ENCODE results near the gene MYO6.
"Not testable (repeated sequence)": the region's sequence is repeated elsewhere in the genome, so short reads cannot be mapped to it uniquely, and the experiment has no call there.

Gene MYO6

DNA sequence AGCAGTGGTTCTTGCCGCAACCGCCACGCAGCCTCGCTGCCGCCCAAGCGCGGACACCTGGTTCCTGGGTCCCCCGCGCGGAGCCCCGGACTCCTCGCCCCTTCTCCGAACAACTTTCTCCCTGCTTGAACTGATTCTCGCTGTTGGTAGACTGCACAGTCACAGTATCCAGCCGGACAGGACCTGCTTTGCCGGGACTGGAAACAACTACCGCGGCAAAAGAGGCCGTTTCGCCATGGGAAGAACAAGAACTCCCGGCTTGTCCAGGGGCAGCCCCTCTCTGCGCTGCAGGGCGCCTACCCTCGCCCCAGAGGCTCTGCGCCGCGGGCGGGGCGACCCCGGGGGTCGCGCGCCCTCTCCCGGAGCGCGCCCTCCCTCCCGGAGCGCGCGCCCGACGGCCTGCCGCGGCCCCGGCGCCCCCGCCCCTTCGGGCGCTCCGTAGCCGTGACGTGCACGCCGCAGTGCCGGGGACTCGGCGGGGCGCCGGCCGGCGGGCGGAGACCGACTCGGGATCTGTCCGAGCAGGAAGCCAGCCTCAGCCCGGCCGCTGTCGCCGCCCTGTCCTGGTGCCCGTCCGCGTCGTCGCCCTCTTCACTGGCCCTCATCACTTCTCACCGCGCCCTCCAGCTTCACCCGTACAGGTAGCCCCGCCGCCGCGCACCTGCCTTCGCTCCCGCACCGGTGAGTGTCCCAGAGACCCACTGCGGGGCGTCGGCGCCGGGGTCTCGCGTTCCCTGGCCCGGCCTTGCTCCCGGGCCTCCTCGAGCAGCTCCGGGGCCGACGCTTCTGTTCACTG lies at the start of gene MYO6:
Gene MYO6 (plus strand): TSS at position 497 of the 796 bp plus-strand sequence. CDS start 68,309 bp downstream, outside the sequence.
- peak in 1 of 2 donors; percentile 24 for DNase-seq (ENCODE audit: extremely low read depth in 1 of 2, low read depth in 1 of 2)

DNA sequence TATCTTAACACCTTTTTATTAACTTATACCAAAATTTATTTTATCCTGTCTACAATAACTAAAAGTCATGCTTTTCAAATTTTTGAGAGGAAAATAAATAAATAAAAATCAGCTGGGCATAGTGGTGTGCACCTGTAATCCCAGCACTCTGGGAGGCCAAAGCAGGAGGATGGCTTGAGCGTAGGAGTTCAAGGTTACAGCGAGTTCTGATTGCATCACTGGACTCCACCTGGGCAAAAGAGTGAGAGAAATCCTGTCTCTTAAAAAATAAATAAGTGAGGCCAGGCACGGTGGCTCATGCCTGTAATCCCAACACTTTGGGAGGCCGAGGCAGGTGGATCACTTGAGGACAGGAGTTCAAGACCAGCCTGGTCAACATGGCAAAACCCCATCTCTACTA lies 40.7 kb upstream of the MYO6 start:
- DNase-seq (ENCODE audit: extremely low read depth in 1 of 2, low read depth in 1 of 2), result not testable (repeated sequence)

DNA sequence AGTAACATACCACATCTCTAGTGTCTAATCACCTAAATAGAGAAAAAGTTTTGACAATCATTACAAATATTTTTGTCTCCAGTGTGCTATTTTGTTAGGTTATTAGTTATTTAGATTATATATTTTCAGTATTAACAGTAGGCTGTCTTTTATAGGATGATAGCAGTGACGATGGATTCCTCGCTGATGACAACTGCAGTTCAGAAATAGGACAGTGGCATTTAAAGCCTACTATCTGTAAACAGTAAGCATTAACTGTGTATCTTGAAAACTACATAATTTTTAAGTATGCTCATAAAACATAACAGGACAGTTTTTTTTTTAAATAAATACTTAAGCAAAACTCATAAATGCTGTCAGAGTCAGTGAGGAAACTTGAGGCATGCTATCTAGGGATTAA lies 37.9 kb upstream of the MYO6 start:
- no peak for DNase-seq (ENCODE audit: extremely low read depth in 1 of 2, low read depth in 1 of 2)

DNA sequence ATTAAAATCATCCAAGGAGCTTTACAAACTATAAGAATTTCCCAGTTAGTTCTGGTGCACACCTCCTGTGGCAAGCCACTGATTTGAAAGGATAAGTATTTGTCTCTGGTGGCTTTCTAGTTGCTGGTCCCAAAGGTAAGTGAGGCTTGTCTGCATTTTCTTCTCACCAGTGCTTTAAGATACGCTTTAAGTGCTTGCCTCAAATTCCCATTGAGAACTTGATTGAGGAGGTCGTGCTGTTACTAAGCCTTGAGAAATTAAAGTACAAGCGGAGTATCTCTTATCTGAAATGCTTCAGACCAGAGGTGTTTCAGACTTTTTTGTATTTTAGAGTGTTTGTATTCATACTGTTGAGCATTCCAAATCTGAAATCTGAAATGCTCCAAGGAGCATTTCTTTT lies 29.9 kb upstream of the MYO6 start:
- no peak for DNase-seq (ENCODE audit: extremely low read depth in 1 of 2, low read depth in 1 of 2)

DNA sequence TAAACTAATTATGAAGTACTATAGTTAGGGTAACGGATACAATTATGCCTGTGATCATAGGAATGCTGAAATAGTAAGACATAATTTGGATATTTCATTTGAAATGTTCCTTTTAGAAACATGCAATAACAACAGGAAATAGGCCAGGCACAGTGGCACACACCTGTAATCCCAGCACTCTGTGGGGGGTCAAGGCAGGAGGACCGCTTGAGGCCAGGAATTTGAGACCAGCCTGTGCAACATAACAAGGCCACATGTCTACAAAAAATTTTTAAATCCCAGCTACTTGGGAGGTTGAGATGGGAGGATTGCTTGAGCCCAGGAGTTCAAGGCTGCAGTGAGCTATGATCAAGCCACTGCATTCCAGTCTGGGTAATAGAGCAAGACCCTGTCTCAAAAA lies 25.7 kb upstream of the MYO6 start:
- DNase-seq (ENCODE audit: extremely low read depth in 1 of 2, low read depth in 1 of 2), result no peak

DNA sequence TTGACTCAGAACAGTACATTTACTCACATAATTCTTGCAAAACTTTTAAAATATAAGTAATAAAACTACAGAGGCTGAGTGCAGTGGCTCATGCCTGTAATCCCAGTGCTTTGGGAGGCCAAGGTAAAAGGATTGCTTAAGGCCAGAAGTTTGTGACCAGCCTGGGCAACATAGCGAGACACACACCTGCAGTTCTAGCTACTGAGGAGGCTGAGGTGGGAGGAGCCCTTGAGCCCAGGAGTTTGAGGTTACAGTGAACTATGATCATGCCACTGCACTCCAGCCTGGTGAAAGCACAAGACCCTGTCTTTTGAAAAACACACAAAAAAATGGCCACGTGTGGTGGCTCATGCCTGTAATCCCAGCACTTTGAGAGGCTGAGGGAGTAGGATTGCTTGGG lies 21.8 kb upstream of the MYO6 start:
- DNase-seq (ENCODE audit: extremely low read depth in 1 of 2, low read depth in 1 of 2), result no peak

DNA sequence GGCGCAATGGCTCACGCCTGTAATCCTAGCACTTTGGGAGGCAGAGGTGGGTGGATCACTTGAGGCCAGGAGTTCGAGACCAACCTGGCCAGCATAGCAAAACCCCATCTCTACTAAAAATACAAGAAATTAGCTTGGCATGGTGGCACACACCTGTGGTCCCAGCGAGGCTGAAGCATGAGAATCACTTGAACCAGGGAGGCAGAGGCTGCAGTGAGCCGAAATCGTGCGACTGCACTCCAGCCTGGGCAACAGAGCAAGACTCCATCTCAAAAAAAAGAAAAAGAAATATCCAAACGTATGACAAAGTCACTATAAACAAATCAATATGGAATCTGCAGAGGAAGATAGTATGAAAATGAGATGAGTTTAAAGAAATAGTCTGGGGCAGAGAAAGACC lies 18.0 kb upstream of the MYO6 start:
- DNase-seq (ENCODE audit: extremely low read depth in 1 of 2, low read depth in 1 of 2), result not testable (repeated sequence)

DNA sequence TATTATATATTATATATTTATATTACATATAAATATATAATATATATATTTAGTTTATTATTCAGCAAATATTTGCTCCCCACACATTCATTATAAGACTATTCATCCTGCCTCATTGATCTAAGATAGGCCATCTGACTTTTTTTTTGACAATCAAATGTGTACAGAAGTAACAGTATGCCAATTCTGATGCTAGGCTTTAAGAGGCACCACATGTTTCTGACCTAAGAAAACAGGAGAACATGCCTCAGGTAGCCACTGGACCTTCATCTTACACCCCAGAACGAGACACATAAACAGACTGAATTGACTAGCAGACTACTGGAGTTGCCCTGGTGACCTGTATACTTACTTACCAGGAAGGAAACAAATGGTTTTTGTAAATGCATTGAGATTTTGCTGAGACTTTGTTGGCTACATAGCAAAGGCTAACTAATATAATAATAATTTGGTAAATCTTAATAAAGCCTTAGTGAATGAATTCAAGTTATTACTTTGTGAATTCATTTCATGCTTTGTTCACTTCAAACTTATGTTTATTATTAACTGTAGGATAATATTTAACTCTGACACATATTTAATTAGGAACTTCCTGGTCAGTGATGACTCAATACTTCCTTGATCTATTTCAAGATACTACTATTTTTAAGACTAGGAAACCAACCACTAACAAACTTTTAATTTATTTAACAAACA lies 13.4 kb upstream of the MYO6 start:
- DNase-seq (ENCODE audit: extremely low read depth in 1 of 2, low read depth in 1 of 2), result no peak

DNA sequence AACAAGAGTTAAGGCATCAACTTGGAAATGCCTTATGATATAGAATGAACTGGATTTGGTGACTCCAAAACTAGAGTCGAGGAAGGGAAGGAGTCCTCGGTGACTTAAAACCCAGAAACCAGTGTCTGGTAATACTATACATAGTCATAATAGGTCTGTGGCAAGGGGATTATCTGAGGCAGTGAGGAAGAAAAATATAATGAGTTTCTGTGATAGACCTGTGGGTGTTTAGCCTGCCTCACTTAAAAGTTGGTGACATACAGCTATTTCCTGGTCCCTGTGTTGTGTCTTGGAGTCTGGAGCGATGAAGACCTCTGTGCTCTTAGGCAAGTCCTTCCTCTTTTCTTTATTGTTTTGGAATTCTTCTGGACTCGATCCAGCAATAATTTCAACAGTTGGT lies 5.1 kb upstream of the MYO6 start:
- no peak for DNase-seq (ENCODE audit: extremely low read depth in 1 of 2, low read depth in 1 of 2)

DNA sequence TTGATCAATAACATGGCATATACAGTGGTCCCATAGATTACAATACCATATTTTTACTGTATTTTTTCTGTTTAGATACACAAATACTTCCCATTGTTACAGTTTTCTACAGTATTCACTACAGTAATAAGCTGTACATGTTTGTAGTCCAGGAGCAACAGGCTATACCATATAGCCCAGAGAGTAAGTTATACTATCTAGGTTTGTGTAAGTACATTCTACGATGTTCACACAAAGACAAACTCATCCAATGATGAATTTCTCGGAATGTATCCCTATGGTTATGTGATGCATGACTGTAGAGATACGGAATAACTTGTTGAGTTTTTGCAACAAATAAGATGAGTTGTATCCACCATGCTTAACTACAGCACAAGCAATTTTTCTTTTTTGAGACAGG lies 3.6 kb upstream of the MYO6 start:
- no peak for DNase-seq (ENCODE audit: extremely low read depth in 1 of 2, low read depth in 1 of 2)

DNA sequence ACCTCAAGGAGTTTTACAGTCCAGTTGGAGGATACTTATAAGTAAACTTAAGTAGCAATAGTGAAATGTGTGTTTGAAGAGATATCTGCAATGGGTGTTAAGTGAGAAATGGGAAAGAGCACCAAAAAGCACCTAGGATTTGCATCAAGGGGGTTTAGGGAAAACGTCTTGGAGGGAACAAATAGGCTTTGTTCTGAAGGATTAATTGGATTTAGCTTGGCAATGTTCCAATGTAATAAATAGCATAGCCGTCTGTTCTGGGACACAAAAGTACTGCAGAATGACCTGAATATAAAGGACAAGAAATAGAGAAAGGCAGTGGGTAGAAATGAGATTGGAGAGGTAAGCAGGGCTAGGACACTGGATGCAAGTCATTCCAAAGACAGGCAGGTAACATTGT lies 2.8 kb upstream of the MYO6 start:
- no peak for DNase-seq (ENCODE audit: extremely low read depth in 1 of 2, low read depth in 1 of 2)

DNA sequence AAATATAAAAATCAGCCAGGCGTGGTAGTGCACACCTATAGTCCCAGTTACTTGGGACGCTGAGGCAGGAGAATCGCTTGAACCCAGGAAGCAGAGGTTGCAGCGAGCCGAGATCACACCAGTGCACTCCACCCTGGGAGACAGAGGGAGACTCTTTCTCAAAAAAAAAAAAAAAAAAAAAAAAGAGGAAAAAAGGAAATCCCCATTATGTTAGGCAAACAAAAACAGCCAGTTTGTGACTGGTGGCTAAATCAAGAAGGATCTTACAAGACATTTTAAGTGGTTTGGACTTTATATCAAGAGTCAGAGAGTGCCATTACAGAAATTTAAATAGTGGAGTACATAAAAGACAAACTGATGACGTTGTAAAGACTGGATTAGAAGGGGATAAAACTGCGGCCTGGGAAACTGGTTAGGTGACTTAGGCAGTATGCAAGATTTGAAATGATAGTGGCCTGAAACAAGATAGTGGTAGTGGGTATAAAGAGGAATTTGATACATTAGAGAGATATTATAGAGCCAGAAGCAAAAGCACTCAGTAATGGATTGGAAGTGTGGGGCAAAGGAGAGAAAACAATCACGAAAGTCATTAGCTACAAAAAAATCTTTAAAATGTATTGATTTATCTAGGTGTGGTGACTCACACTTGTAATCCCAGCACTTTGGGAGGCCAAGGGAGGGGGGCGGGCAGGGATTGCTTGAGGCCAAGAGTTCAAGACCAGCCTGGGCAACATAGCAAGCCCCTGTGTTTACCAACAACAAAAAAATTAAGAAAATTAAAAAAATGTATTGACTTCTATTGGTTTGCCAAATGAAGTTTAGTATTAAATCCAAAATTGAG lies 1.7 kb upstream of the MYO6 start:
- no peak for DNase-seq (ENCODE audit: extremely low read depth in 1 of 2, low read depth in 1 of 2)

DNA sequence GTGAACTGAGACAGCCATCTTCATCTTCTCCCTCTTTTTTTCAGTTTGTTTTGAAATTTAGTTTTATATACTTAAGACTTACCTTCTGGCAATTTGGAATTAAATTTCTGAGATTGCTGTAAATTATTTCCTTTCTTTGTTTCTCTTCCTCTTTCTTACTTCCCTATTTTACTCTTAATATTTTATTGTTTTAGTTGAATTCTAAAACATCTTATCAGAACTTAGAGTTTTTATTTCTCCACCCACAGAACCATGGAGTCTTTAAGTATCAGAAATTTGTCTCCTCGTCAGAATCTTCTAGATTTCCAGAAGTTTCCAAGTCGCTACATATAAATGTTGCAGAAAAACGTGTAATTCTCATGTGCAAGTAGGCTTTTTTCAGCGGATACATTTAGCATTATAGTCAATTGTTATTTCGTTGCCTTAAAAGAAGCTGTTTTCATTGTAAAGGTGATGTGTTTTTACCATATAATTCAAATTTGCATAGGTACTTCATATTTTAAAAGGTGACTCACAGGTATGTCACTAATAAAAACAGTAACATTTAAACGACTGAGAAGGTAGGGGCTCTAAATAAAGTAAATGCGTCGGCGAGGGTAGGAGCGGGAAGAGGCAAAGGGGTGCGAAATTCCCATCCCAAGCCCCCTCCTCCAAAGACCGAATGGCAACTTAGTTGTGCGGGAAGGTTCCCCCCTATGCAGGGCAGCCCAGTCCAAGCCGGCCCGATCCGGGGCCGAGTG lies 866 bp upstream of the MYO6 start:
- DNase-seq (ENCODE audit: extremely low read depth in 1 of 2, low read depth in 1 of 2), result no peak

DNA sequence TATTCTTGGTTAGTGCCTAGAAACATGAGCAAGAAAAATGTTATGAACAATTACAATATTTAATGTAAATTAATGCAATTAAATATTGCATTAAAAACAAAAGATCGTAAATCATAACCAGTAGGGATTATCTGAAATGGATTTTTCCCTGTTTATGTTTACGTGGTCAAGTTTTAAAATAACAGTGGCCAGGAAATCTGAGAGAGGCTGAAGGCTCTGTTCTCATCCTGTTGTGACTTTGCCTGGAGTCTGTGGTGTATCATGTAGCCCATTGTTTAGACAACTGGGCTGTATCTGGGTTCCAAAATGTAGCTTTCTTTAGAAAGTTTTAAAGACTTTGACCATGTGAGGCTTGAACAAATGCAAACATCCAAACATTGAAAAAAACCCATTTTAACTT lies 2.4 kb downstream of the MYO6 start:
- no peak for DNase-seq (ENCODE audit: extremely low read depth in 1 of 2, low read depth in 1 of 2)

DNA sequence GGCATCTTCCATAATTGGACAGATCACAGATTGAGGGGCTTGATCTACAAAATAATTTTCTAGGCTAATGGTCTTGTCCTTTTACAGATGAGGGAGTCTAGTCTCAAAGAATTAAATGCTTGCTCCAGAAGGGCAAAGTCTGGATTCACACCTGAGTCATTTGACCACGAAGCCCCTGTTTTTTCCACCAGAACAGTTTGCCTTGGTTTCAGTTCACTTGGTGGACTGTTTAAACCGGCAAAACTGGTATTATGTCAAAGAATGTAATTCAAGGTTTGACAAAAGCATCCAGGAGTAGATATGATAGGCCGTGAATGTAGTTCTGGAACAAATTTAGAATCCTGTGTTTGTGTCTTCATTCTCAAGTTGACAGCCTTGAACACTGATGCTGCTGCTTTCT lies 3.3 kb downstream of the MYO6 start:
- no peak for DNase-seq (ENCODE audit: extremely low read depth in 1 of 2, low read depth in 1 of 2)

DNA sequence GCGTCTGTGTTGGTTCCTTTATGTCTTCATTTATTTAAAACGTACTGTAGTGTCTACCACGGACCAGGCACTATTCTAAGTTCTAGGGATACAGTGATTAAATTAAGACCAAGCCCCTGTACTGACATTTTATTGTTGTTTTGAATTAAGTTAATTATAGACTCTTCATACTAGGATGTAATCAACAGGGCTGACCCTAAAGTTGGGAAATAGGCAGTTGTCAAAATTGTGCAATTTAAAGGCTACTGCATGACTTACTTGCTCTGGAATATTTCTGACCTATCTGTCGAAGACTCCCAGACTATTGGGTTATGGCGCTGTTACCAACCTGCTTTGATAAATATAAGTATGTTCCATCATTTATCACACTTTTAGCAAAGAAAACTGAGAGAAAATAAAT lies 6.7 kb downstream of the MYO6 start:
- no peak for DNase-seq (ENCODE audit: extremely low read depth in 1 of 2, low read depth in 1 of 2)

DNA sequence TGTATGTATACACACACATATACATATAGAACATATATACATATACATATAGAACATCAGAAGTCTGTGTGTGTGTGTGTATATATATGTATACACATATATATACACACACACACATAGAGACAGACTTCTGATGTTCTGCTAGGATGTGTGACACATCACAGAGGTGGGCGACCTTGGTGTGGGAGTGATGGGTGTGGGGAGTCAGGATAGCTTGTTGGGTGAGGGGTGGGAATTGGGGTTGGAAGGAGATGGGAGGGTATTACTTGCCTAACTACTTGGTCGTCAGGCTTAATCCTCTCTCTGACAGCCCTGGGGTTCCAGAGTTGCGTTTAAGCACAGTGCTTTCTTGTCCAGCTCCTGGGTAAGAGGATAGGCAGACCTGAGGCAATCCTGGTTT lies 8.3 kb downstream of the MYO6 start:
- no peak for DNase-seq (ENCODE audit: extremely low read depth in 1 of 2, low read depth in 1 of 2)

DNA sequence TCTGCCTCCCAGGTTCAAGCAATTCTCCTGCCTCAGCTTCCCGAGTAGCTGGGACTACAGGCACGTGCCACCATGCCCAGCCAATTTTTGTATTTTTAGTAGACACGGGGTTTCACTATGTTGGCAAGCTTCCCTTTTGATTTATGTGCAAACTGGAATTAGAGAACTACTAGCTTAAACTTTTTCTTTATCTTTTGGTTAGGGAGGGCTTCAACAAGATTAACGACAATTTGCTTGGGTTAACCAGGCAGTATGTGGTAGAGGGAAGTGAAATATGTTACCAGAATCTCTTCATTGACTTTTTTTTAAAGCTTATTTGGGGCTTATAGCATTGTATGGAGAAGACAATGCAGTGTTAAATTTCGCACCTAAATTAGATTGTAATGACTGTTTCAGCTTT lies 9.0 kb downstream of the MYO6 start:
- no peak for DNase-seq (ENCODE audit: extremely low read depth in 1 of 2, low read depth in 1 of 2)

DNA sequence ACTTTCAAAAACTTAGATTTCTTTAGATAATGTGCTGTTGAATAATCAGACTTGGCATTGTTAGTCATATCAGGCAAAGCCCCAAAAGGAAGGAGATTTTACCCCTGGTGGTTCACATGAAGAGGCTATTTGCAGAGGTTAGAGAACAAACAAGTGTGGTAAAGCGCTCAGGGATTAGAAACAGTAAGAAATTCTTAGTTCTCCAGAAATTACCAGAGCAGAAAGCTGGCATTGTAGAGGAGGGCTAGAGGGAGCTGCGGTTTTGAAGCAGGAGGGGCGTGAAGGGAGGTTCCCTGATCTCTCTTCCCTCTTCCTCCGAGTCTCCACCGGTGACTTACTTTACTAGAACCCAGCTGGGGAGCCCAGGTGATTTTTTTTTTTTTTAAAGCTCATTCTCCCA lies 10.2 kb downstream of the MYO6 start:
- no peak for DNase-seq (ENCODE audit: extremely low read depth in 1 of 2, low read depth in 1 of 2)

DNA sequence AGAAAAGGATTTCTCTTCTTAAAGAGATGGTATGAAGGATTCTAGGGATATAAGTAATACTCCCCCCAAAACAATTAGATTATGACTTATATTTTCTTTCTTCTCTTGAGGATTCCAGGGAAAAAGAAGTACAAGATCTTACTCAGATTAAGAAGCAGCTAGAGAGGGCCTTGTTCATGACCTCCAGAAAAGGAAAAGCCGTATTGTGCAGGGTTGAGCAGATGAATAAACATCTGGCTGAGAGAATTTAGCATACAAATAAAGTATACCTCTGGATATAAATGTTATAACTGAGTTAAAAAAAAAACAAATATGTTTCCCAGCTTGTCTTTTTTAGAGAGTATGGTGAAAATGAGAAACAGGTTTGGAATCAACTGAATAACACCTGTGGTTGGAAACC lies 11.3 kb downstream of the MYO6 start:
- DNase-seq (ENCODE audit: extremely low read depth in 1 of 2, low read depth in 1 of 2), result no peak

DNA sequence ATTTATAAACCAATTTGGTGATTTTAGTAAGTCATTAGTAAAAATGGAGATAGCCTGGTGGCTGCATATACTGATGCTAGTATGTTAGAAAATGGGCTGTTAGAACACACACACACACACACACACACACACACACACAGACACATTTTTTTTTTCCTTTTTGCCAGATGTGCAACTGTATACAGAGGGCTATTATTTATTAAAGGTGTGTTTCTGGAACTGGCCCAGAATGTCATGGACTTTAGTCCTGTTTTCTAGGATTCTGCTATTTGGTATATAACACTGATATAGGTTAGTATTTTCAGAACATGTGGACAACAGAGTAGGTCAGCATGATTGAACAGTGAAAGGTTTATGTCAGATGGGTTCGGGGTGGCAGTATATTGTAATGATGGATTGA lies 12.4 kb downstream of the MYO6 start:
- DNase-seq (ENCODE audit: extremely low read depth in 1 of 2, low read depth in 1 of 2), result no peak

Data from activated CD8-positive, alpha-beta memory T cell treated with anti-CD3 and anti-CD28 coated beads for 1 hour (primary cell).